Embryonic facial prominence (tissue), 1 donor: ENCODE results near the gene ARID4A.
"Not testable (repeated sequence)": the region's sequence is repeated elsewhere in the genome, so short reads cannot be mapped to it uniquely, and the experiment has no call there.

ENCODE experiments used
- DNase-seq: peaks from one replicate; pipeline ENCODE4 v3.0.0-alpha.2; 2016; ENCODE audit errors: extremely low spot score

Gene ARID4A

GRCh38 chr14:58298477-58299400 lies at the start of gene ARID4A:
ARID4A (plus strand) TSS chr14:58298555; CDS start chr14:58299855, 1,300 bp downstream.
- DNase-seq: no peak

DNA sequence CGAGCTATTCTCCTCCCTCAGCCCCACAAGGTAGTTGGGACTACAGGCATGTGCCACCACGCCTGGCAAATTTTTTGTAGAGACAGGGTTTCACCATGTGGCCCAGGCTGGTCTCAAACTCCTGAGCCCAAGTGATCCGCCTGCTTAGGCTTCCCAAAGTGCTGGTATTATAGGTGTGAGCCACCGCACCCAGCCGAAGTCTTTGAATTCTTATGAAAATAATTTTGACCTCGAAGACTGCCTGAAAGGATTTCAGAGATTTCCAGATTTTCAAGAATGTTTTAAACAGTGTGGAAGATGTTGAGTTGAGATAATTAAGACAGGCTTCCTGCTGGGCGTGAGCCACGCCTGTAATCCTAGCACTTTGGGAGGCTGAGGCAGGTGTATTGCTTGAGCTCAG lies 48.7 kb upstream of the ARID4A start:
- no peak for DNase-seq

GRCh38 chr14:58258156-58258555 lies 40.2 kb upstream of the ARID4A start:
- DNase-seq: no peak

DNA sequence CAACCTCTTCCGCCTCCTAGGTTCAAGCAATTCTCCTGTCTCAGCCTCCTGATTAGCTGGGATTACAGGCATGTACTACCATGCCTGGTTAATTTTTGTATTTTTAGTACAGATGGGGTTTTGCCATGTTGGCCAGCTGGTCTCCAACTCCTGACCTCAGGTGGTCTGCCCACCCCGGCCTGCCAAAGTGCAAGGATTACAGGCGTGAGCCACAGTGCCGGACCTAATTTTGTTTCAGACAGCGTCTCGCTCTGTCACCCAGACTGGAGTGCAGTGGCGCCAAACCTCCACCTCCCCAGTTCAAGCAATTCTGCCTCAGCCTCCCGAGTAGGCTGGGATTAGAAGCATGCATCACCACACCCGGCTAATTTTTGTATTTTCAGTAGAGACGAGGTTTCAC lies 36.4 kb upstream of the ARID4A start:
- DNase-seq: not testable (repeated sequence)

GRCh38 chr14:58265401-58265800 lies 33.0 kb upstream of the ARID4A start:
- DNase-seq: no peak

GRCh38 chr14:58270628-58271027 lies 27.7 kb upstream of the ARID4A start:
- DNase-seq: no peak

- DNase-seq: no peak
These were observed 25.6 kb upstream of the ARID4A start for GRCh38 chr14:58272588-58273372.

DNA sequence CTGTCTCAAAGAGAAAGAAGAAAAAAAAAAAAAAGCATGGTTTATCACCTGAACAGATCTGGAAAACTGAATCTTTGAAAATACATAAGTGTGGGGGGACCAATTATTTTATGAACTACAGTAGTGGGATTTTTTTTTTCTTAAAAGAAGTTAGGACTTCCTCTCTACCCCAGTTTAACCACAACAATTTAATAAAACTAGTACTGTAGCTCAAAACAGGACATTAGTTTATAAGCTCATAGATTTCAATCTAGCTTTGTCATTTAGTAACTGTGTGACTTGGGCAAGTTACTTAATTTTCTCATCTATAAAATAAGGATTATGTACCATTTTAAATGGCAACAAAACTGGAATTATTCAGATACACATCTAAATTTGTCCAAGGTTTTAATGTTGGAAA lies 23.5 kb upstream of the ARID4A start:
- DNase-seq: no peak

- DNase-seq: no peak
These were observed 22.7 kb upstream of the ARID4A start for GRCh38 chr14:58275527-58276190.

GRCh38 chr14:58276208-58276607 lies 22.1 kb upstream of the ARID4A start:
- DNase-seq: no peak

DNA sequence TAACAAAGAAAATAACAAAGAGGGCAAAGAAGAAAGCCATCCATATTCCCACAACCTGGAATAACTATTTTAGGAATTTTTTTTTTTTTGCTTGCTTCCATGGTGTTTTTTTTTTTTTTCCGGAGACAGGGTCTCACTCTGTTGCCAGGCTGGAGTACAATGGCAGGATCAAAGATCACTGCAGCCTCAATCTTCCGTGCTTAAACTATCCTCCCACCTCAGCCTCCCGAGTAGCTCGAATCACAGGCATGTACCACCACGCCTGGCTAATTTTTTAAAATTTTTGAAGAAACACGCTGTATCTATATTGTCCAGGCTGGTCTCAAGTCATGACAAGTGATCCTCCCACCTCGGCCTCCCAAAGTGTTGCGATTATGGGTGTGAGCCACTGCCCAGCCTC lies 20.2 kb upstream of the ARID4A start:
- DNase-seq: no peak

- DNase-seq: peak; percentile 49
These were observed 17.2 kb upstream of the ARID4A start for GRCh38 chr14:58280954-58281787.

GRCh38 chr14:58281969-58282368 lies 16.4 kb upstream of the ARID4A start:
- DNase-seq: no peak

- no peak for DNase-seq
These were observed 15.3 kb upstream of the ARID4A start for GRCh38 chr14:58282925-58283593.

DNA sequence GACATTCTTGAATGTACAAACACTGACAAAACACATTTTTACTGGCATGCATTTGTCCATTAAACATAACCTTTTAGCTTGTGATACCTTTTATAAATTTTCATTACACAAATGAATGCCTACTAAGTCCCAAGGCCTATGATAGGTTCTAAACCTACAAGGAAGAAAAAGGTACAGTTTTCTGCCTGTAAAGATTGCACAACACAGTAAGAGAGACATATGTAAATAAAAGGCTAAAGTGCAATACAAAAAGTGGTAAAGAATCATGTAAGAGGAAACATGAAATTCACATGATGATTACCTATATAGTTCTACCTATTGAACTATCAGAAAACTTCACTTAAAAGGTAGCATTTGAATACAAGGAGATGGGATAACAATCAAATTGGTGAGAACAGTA lies 14.6 kb upstream of the ARID4A start:
- DNase-seq: no peak

- DNase-seq: no peak
These were observed 13.2 kb upstream of the ARID4A start for GRCh38 chr14:58285132-58285531.

- DNase-seq: no peak
These were observed 10.7 kb upstream of the ARID4A start for GRCh38 chr14:58287607-58288042.

DNA sequence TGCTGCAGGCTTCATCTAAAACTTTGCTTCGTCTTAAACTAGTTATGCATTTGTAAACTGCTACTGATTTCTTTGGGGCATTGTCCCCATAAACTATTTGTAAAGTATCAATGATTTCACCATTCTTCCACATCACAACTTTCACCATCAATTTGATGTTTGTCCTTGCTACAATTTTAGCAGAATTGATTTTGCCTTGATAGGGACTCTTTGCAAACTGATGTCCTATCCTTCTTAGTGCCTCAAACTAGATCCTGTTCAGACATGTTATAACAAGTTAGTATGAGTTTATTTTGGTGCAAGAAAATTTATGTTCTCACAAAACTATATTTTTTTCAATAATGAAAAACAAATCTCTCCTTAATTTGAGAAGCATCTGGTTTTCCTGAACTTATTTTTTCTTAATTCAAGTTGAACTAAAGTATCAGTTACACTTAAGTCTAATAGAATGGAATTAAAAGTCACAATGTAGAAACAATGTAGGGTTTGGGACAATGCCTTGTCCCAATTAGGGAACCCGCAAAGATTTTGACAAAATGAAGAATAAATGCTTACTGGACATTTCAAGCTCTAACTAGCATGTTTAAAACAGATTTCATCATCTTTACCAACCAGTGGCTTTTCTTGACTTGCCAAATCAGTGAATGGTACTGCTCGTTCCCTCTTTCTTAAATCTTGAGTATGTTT lies 10.1 kb upstream of the ARID4A start:
- no peak for DNase-seq

DNA sequence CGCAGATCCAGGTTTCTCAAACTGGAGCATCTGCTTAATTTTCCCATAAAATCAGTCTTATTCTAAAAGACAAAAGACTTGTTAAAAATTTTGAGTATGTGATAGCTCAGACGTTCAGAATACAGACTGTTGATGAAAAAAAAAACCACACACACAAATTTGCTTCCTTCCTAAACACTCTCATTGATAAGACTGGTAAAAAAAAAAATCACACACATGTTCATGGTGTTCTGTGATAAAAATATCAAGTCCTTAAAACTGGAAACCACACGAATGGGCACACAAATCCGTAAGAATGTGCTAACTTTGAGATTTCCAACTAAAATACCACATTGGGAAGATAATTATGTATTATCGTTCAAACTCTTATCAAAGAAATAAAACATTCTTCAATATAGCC lies 6.7 kb upstream of the ARID4A start:
- no peak for DNase-seq

DNA sequence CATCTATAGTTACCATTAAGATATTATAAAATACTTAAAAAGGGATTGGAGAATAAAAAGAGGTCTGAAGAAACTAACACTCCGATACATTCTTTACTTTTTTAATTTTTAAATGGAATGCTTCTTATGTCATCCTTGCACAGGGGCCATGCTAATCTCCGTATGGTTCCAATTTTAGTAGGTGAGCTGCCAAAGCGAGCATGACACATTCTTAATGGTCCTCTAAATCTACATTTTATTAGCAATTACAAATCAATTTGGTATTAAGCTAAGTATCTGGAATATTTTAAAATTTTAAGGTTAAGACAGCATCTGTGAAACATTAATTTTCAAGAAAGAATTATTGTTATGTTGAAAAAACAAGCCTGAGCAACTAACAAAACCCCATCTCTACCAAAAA lies 6.2 kb upstream of the ARID4A start:
- DNase-seq: no peak
